Islet of Langerhans (tissue), 1 donor: Measurements from ENCODE around the gene HOXD4.

Experiments
- FAIRE-seq: peaks from one replicate; lab custom pipeline; 2011; peaks lifted over from hg19 to GRCh38; lab: Jason Lieb, UNC

The HOXD4 gene

DNA sequence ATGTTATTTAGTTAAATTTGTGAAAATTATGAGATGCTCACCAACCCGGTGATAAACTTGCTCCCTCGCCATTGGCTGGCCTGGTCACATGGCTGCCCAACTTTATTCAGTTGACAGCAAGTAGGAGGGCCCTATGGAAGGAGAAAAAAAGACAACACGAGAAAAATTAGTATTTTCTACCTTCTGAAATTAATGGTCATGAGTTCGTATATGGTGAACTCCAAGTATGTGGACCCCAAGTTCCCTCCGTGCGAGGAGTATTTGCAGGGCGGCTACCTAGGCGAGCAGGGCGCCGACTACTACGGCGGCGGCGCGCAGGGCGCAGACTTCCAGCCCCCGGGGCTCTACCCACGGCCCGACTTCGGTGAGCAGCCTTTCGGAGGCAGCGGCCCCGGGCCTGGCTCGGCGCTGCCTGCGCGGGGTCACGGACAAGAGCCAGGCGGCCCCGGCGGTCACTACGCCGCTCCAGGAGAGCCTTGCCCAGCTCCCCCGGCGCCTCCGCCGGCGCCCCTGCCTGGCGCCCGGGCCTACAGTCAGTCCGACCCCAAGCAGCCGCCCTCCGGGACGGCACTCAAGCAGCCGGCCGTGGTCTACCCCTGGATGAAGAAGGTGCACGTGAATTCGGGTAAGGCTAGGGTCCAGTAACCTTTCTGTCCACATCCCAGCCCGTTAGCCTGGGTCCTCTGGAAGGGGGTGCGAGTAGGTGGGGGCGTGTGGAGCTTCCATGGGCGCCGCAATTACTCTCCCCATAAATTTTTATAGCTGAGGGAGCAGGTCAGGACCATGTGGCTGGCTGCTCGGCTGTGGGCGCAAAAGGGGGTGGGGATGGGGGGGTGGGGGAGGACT, at the start of gene HOXD4:
HOXD4 (plus strand) TSS at position 109 of the 846 bp plus-strand sequence; CDS start at position 193, 84 bp downstream.
- no peak for FAIRE-seq

DNA sequence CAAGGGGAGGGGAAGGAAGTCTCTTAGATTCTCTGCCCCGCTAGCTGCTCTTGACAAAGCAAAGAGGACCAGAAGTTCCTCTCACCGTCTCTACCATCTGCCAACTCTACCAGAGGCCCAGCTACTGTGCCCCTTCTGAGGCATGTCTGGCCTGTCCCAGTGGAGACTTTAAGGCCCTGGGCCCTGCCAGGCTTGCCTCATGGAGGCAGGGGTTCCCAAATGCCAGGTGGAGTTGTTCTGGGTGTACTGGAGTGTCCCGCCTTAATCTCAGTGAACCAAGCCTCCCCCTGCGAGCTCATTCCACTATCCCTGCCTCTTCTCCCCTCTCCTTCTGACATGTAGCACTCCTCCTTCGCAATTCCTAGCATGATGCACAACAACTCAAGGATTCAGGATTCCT, 49.5 kb upstream of the HOXD4 start:
- FAIRE-seq, result no peak

DNA sequence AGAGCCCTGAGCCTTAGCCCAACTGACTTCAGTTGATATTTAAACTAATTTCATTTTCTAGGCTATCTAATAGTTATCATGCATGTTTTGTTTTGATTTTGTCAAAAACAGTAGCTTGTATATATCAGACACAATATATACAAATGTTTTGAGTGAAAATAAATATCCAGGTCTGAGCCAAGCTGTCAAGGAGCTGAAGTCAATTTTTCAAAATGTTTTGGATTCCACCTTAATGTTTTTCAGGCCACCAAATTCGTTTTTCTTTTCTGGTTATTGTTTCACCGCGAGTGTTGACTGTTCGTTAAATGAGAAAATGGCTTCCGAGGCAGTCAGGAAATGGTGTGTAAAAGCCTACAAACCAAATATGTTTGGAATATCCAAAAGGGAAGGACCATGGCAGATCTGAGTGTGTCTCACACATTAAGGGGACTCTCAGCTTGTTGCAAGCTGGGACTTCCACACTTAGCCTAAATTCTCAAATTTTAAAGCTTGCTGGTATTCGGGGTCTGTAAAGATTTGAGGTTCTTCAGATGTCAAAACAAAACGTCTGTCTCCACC, 49.0 kb upstream of the HOXD4 start:
- FAIRE-seq, result no peak

DNA sequence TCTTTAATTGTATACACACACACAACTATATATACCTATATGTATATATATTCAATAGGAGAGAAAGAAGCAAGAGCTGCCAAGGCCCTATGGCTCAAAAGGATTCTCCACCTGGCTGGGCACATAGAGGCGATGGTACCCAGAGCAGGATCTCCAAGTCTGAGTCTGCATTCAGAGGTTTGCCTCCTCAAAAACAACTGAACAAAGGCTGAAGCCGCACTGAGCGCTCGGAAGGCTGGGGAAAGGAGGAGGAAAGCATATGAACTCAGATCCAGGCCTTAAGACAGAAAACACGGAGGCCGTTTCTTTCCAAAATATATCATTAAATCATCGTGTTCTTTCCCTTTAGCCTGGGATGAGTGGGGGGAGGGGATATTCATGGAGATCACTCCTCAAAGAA, 48.2 kb upstream of the HOXD4 start:
- no peak for FAIRE-seq

DNA sequence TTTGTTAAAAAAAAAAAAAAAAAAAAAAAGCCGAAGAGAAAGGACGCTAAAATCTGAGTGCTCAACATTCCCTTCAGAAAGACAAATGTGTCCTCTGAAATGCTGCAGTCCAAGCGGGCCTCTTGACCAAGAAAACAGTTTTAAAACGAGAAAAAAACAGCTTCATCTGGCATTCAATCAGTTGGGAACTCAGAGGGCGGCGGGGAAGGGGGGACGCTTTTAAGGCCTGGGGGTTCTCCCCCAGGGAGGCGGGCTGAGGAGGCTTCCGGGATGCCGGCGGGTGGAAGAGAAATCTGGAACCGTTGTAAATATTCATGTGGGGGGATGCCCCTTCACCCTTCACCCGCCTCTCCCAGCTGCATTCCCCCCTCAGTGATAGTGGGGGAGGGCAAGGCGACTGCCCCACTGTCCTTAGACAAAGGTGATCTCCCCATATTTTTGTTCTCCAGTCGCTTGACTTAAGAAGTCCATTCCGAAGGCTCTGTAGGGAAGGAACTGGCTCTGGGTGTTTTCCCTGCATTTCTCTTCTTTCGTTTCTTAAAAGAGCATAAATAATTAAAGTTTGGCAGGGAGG, 47.5 kb upstream of the HOXD4 start:
- FAIRE-seq, result no peak

DNA sequence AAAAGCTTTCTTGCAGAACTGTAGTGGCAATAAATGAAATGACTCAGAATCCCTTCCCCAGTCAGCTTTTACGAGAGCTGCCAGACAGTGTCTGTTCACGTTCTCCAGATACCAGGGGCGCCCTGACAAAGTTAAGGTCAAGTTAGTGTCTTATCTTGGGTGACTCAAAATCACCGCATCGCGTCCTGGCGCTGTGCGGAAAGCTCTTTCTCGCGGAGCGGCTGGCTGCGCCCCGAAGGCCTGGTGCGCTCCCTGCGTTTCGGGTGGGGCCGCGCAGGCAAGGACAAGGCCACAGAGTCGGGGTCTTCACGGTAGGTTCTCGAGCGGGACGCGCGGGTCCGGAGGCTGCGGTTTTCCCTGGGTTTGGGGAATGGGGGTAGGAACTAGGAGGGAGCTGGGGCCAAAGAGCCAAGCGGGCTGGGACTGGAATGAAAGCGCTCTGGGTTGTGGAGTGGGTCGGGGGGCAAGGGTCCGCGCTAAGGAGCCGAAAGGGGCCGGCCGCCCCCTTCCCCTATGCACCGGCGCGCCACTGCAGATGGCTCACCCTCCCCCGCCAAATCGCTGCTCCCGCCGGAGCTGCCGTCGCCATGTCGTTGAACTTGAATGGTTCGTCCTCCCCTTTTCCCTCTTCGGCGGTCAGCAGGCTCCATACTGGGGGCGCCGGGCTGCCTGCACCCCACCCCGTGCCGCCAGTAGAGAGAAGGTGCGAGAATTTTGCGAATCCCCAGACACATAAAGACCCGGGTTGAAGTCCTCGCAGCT, 46.9 kb upstream of the HOXD4 start:
- FAIRE-seq, result no peak

DNA sequence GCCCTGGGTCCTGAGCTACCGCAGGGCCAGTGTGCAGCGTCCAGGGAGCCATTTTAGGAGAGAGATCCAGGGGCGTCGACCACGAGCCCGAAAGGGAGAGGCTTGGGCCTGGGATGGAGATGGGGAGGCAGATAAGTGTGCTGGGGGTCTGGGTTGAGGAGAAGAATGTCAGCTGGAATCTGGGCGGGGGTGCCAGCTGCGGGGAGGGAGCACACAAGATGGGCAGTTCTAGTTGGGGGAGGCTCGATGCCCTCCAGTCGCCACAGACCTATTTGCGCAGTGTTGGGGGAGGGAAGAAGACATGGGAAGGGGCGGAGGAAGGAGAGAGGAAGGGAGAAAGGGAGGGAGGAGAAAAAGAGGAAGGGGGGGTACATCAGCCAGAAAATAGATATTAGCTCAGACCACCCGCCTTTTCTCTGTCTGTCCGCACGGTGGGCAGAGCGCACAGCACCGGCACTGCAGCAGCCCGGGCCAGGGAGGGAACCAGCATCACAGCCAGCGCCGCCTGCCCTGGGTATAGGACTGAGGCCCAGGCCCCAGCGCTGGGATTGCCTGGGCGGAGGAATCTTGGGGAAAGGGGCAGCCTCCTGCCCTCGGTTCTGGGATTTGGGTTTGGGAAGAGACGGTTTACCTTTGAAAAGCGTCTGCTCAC, 46.1 kb upstream of the HOXD4 start:
- FAIRE-seq, result no peak

DNA sequence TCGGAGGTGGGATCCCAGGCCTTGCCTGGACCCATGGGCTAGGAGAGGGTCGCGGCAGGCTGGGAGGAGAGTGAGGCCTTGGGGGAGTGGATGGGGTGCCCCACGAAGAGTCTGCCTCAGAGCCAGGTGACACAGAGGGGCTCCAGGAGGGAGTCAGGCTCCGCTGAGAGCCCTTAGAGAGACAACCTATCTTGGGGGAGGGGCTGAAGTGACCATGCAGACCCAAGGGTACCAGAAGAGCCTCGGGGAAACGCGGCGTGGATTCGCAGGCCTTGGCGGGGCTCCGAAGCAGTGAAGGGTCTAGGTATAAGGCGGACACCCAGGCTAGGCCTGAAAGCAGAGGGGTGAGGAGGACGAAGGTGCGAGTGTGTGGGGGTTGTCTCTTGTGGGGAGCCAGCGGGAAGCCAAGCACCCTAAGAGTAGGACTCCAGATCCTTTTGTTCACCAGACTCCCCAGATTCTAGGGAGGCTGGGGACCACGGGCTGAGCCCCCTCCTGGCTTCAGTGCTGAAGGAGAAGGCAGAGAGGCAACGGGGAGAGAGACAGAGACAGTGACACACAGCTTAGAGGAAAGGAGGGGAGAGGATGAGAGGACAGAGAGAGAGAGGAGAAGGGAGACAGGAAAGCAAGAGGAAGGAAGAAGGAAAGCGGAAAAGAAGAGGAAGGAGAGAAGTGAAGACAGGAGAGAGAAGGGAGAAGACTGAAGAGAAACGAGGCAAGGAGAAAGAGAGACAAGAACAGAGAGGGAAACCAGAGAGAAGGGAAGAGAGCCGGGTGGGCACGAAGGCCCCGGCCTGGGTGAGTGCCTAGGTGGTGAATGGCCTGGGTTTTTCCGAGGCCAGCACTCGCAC, 45.4 kb upstream of the HOXD4 start:
- FAIRE-seq, result no peak

DNA sequence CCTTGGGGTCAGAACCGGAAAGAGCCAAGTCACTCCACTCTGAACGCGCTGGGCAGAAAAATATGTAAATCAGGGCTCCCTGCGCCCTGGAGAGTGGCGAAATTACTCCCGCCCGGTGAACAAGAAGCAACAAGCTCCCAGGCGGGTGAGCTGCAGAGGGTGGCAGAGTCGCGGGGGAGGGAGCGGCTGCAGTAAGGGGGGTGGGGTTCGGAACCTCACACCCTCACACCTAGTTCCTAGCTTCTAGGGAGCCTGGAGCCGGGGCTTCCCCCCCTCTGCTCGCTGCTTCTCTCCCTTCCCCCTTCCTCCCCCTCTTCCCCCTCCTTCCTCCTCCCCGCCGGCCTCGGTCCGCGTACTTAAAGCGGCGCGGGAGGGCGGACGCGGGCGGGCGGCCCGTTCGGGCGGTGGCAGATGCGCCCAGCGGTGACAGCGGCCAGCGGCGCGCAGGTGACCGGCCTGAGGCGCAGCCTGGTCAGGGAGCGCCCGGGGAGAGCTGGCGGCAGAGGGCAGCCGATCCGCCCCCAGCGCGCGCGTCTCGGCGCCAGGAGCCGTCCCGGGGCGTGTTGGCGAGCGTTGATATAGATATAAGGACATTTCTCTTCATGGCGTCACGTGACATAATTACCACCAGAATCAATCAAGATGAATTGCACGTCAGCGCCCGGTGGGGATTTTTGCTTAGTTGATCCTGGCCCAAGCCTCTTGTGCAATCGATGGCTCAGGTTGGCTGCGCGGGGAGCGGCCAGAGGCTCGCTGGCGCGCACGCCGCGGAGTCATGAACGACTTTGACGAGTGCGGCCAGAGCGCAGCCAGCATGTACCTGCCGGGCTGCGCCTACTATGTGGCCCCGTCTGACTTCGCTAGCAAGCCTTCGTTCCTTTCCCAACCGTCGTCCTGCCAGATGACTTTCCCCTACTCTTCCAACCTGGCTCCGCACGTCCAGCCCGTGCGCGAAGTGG, 44.5 kb upstream of the HOXD4 start, which contains the start of gene HOXD11:
HOXD11 (plus strand) TSS at position 700 of the 959 bp plus-strand sequence; CDS start at position 776, 76 bp downstream.
- no peak for FAIRE-seq

DNA sequence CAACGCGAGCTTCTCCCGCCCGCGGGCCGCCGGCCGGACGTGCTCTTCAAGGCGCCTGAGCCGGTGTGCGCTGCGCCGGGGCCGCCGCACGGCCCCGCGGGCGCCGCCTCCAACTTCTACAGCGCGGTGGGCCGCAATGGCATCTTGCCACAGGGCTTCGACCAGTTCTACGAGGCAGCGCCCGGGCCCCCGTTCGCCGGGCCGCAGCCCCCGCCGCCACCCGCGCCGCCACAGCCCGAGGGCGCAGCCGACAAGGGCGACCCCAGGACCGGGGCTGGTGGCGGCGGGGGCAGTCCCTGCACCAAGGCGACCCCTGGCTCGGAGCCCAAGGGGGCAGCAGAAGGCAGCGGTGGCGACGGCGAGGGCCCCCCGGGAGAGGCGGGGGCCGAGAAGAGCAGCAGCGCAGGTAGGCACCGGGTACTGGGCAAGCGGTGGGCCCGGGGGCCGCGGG, 43.6 kb upstream of the HOXD4 start:
- no peak for FAIRE-seq

DNA sequence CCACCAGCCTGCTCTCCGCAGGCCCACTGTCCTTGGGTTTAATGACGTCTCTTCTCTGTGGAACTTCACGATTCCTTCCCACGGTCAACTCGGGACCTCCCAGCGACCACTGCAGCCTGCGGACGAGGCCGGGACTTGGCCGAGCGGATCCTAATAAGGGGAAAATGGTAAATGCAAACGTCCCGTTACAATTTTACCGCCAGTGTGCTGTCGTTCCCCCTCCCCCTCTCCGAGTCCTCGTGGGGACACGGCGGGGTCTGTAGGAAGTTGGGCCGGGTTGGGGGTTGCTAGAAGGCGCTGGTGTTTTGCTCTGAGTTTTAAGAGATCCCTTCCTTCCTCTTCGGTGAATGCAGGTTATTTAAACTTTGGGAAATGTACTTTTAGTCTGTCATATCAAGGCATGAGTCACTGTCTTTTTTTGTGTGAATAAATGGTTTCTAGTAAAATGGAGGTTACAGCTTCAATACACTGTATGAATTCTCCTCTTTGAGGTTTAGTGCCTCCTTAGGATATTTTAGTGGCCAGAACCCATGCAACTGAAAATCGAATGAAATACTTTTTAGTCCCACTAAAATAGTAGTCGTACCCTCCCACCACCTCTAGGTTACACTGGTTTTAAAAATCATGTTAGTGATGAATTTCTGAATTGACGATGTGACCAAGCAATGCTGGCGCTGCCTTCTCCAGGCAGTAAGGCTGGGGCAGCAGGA, 42.0 kb upstream of the HOXD4 start:
- no peak for FAIRE-seq

DNA sequence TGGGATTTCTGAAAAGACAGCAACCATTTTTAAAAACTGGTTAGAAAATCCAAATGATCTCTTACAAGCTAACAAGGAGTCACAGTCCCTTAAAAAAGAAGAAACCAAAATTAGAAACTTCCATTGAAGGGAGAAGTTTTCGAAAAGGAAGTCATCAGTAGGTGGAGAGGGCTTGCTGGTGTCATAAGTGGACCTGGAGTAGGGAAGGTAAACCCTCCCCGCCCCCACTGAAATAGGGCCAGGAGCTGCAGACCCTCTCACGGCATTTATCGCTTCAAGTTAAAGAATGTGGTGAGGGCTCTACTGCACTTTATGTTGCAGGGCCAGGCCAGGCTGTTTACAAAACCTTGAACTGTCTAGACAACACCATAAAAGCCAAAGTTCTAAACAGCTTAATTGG, 41.4 kb upstream of the HOXD4 start:
- FAIRE-seq, result no peak

DNA sequence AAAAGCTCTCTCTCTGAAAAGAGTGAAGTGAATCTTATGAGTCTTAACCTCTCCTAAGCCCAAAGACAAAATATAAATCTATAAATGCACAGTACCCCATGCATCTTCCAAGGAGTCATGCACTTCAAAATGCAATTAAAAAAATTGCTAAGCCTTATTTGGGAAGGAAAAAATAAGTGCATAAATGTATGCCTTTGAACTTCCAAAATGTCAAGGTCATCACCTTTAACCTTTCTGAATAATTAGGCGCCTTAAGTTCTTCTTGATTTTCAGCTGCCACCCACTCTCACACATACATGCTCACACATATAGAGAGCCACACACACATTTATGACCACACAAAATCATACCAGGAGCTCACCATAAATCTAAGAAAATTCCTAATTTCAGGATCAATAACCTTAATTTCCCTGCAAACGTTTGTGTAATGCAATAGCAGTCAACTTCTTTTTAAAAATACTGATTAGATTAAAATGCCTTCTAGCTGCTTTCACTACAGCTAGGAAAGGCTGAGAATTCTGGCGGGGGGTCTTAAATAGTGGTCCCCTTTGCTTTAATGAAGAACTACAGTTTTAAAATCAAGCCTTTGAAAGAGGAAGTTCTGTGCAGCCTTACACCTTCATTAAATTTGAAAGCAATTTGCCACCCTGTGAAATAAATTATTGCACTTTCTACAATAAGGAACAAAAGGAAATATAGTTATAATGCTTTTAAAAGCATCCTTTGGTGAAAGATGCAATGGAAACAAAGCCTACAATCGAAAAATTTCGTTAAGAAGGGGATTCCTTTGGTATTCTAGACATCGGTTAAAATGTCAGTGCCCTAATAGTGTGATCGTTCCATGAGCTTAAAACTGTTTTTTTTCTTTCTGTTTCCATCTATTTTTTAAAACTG, 40.7 kb upstream of the HOXD4 start:
- no peak for FAIRE-seq

DNA sequence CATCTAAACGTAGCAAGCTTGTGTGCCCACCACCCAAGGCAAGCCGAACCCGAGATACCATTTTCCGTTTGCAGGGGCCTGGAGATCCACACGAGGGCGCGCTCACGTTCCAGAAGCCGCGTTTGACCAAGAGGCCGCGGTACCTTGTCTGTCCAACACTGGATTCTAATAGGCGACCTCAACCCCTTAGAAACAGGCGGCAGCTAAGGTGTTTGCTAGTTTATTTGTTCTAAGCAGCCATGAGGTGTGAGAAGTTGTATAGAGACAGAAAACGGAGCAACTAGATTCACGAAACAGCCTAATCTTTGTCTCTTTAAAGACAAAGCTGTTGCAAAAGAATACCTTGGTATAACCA, 40.1 kb upstream of the HOXD4 start:
- no peak for FAIRE-seq

DNA sequence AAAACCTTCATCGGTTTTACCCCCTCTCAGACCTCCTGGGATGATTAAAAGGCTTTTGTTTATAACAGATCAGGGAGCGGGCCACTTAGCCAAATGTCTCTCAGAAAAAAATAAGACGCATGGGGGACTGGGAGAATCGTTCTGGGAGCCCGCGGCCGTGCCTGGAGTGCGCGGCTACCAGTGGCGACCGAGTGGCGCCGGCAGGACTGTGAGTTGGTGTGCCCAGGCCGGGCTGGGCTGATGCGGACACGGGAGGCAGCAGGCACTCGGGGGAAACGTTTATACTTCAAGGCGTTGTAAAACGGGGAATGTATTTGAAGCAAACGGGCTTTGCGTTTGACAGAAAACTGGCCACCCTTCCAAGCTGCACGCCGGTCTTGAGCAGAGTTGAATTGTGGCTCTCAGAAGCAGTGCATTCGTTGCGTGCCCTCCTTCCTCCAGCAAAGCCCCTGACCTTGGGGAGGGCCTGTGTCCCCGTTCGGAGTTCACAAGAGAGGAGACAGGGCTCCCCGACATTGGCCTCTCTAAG, 39.4 kb upstream of the HOXD4 start:
- FAIRE-seq, result no peak

DNA sequence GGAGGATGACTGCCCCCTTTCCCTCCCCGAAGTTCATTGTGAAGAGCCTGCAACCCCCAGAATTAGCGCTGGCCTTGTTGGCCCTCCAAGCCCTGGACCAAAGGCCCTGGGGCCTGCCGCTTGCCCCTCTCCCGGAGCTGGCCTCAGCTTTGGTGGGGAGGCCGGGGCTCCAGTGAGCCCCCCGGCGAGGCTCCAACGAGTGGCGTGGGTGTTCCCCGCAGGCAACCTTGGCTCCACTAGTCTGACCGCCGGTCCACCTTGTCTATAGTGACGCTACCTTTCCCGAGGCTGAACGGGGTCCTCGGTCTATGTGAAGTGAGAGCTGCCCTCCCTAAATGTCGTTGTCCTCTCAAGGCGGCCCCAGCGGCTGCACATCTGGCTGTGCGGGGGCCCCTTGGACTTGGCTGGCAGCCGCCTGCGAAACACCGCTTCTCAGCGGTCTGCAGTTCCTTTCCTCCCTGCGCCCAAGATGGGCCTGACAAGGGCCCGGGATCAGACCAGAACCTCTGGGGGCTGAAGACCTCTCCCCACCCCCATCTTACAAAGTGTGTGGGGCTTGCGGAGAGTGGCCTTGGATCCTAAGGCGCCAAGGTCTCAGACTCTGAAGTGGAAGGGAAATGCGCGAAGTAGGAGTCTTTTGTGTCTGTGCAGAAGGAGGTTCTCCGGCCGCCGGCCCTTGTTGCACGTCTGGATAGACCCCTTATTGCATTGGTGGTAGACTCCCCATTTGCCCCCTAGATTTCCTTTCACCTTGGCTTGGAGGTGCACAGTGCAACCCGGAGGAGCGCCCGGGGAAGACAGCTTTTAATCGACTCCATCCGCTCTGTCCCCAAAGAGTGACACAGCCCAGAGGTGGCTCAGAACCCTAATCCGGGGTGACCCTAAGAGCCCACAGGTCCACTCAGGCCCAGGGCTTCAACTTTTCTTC, 38.7 kb upstream of the HOXD4 start:
- no peak for FAIRE-seq
